Spinal cord (tissue), 10 donors: Measurements from ENCODE around the gene STEAP3. TPM values are rescaled to one million over a fixed set of nuclear protein-coding genes. Genes with fewer than 3 reads are reported as not detected.

Experiments used
- DNase-seq, 6 donors: peaks; one replicate each; pipeline versions ENCODE4 v3.0.0 to v3.0.0-alpha.2; 2013 to 2015; ENCODE audit warnings: low spot score in 6 of 6, low read depth in 4 of 6
- H3K27ac ChIP-seq: one replicate; pipeline ENCODE4 v1.5.1; 2013; ENCODE audit warnings: low read depth, low read length, control low read depth
- H3K27me3 ChIP-seq: one replicate; pipeline ENCODE4 v1.6.1; 2013; ENCODE audit warnings: low read length; ENCODE audit not compliant: control insufficient read depth, insufficient read depth
- H3K36me3 ChIP-seq: one replicate; pipeline ENCODE4 v1.6.1; 2013; ENCODE audit warnings: low read length; ENCODE audit not compliant: control insufficient read depth, insufficient read depth
- H3K4me1 ChIP-seq: one replicate; pipeline ENCODE4 v1.6.1; 2013; ENCODE audit warnings: low read length; ENCODE audit not compliant: control insufficient read depth, insufficient read depth
- H3K4me3 ChIP-seq: one replicate; pipeline ENCODE4 v1.5.1; 2013; ENCODE audit warnings: low read depth, low read length, control low read depth
- H3K9me3 ChIP-seq: one replicate; pipeline ENCODE4 v1.6.1; 2013; ENCODE audit warnings: low read length; ENCODE audit not compliant: control insufficient read depth, insufficient read depth
- WGBS: methylation state at CpG from one replicate; pipeline ENCODE4 v1.1.5; 2013; ENCODE audit warnings: missing lambda C conversion rate; ENCODE audit not compliant: insufficient coverage; 5-methylcytosine and 5-hydroxymethylcytosine counted together
- polyA plus RNA-seq, 2 donors: library from polyadenylated mRNA; unstranded; fragments of 120-200 nt; gene quantifications; one replicate each; pipeline ENCODE4 v1.2.1, GENCODE V29; 2013; ENCODE audit not compliant: insufficient read length in 2 of 2
- total RNA-seq, 2 donors: library from RNA; depleted of rRNA in 1 of 2; stranded (reverse); fragments of 120-200 nt in 1 of 2; fragments of >200 nt in 1 of 2; gene quantifications; one replicate each; pipeline versions ENCODE4 v1.2.3 to v1.2.4, GENCODE V29; 2013 to 2014
- donor health status: healthy.

STEAP3 gene
- total and polyA plus RNA-seq, 4 donors = 0.94 to 7.0 (median 3.1) TPM

GRCh38 chr2:119197126-119197405, 26.6 kb upstream of the STEAP3 start:
- H3K27me3 ChIP-seq = peaks cover 3% of the 10 kb centered on the region

GRCh38 chr2:119197529-119198239, 25.9 kb upstream of the STEAP3 start:
- H3K27me3 ChIP-seq = peaks cover 3% of the 10 kb centered on the region
- no peak overlapping the region for H3K27ac ChIP-seq
- no peaks in the 10 kb centered on the region for H3K36me3 ChIP-seq
- 85% methylated on average over 7 of the region's 10 CpGs for WGBS
- DNase-seq = no peak
- H3K4me1 ChIP-seq = no peaks in the 10 kb centered on the region
- no peak overlapping the region for H3K4me3 ChIP-seq
- H3K9me3 ChIP-seq = no peaks in the 10 kb centered on the region

More at GRCh38 chr2:119197126-119197405, 26.6 kb upstream of the STEAP3 start:
- DNase-seq = no peak
- H3K4me3 ChIP-seq = no peak overlapping the region
- H3K9me3 ChIP-seq = no peaks in the 10 kb centered on the region
- H3K36me3 ChIP-seq = no peaks in the 10 kb centered on the region
- H3K4me1 ChIP-seq = no peaks in the 10 kb centered on the region
- H3K27ac ChIP-seq = no peak overlapping the region

GRCh38 chr2:119198240-119198840, 25.3 kb upstream of the STEAP3 start:
- WGBS = 84% methylated on average over 7 of the region's 7 CpGs
- H3K4me3 ChIP-seq = no peak overlapping the region
- no peak overlapping the region for H3K27ac ChIP-seq
- peaks cover 3% of the 10 kb centered on the region for H3K27me3 ChIP-seq
- no peaks in the 10 kb centered on the region for H3K4me1 ChIP-seq
- H3K36me3 ChIP-seq = no peaks in the 10 kb centered on the region
- no peak for DNase-seq
- H3K9me3 ChIP-seq = no peaks in the 10 kb centered on the region

GRCh38 chr2:119201815-119202214, 21.8 kb upstream of the STEAP3 start:
- Histone ChIP-seq H3K4me1 (no peaks in the 10 kb centered on the region), H3K36me3 (no peaks in the 10 kb centered on the region), H3K27me3 (no peaks in the 10 kb centered on the region), H3K9me3 (no peaks in the 10 kb centered on the region), H3K27ac (no peak overlapping the region), H3K4me3 (no peak overlapping the region)
- WGBS = 92% methylated on average over 4 of the region's 5 CpGs
- no peak for DNase-seq

GRCh38 chr2:119202610-119203310, 20.9 kb upstream of the STEAP3 start:
- H3K27ac ChIP-seq = no peak overlapping the region
- H3K27me3 ChIP-seq = no peaks in the 10 kb centered on the region
- 79% methylated on average over 1 of the region's 1 CpG for WGBS
- no peak for DNase-seq
- no peaks in the 10 kb centered on the region for H3K4me1 ChIP-seq
- H3K4me3 ChIP-seq = no peak overlapping the region
- no peaks in the 10 kb centered on the region for H3K36me3 ChIP-seq
- H3K9me3 ChIP-seq = no peaks in the 10 kb centered on the region

- no peaks in the 10 kb centered on the region for H3K27me3 ChIP-seq
- no peaks in the 10 kb centered on the region for H3K4me1 ChIP-seq
- 80% methylated on average over 6 of the region's 6 CpGs for WGBS
- H3K36me3 ChIP-seq = no peaks in the 10 kb centered on the region
- no peaks in the 10 kb centered on the region for H3K9me3 ChIP-seq
- no peak overlapping the region for H3K4me3 ChIP-seq
- H3K27ac ChIP-seq = no peak overlapping the region
- DNase-seq = no peak
These were observed 19.1 kb upstream of the STEAP3 start for GRCh38 chr2:119204525-119204924.

- H3K27ac ChIP-seq = no peak overlapping the region
- H3K36me3 ChIP-seq = no peaks in the 10 kb centered on the region
- WGBS = 80% methylated on average over 13 of the region's 13 CpGs
- no peaks in the 10 kb centered on the region for H3K4me1 ChIP-seq
- H3K4me3 ChIP-seq = no peak overlapping the region
- no peaks in the 10 kb centered on the region for H3K9me3 ChIP-seq
- H3K27me3 ChIP-seq = no peaks in the 10 kb centered on the region
- DNase-seq = no peak
These were observed 18.5 kb upstream of the STEAP3 start for GRCh38 chr2:119205001-119205706.

- no CpG with 5 or more reads among the region's 2 CpGs for WGBS
- Histone ChIP-seq H3K4me3 (no peak overlapping the region), H3K36me3 (no peaks in the 10 kb centered on the region), H3K4me1 (no peaks in the 10 kb centered on the region), H3K27me3 (no peaks in the 10 kb centered on the region), H3K27ac (no peak overlapping the region), H3K9me3 (no peaks in the 10 kb centered on the region)
- no peak for DNase-seq
These were observed 17.4 kb upstream of the STEAP3 start for GRCh38 chr2:119206201-119206600.

GRCh38 chr2:119207447-119207846, 16.2 kb upstream of the STEAP3 start:
- 100% methylated on average over 2 of the region's 2 CpGs for WGBS
- Histone ChIP-seq H3K36me3 (no peaks in the 10 kb centered on the region), H3K27me3 (no peaks in the 10 kb centered on the region), H3K4me1 (peaks cover 6% of the 10 kb centered on the region), H3K4me3 (no peak overlapping the region), H3K27ac (no peak overlapping the region), H3K9me3 (no peaks in the 10 kb centered on the region)
- no peak for DNase-seq
